Measurements from ENCODE around the gene SBSN.

Gene SBSN

DNA sequence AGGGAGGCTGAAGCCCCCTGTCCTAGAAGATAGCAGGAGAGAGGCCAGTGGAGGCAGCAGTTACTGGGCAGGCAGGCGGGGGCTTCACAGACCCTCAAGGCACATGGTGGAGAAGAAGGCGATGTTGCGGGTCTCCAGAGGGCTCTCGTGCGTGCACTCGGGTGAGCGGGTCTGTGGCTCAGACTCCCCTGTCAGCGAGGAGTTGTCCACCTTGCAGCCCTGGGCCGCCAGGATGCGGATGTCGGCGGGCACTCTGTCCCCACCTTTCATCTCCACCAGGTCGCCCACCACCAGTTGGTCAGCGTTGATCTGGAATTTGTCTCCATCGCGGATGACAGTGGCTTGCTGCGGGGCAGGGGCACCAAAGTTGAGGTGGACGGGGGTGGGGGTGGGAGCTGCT is 32.2 kb upstream of the SBSN start:
- Histone ChIP-seq H3K27ac (ENCODE audit: low read depth, low read length) (no peak overlapping the region), H3K27me3 (ENCODE audit: insufficient read depth, low read length) (peaks cover 27% of the 10 kb centered on the region), H3K9me3 (ENCODE audit: insufficient read depth, low read depth, low read length) (no peaks in the 10 kb centered on the region), H3K9ac (ENCODE audit: low read depth, low read length) (no peak overlapping the region), H3K4me3 (ENCODE audit: low read length) (no peak overlapping the region), H3K4me1 (ENCODE audit: insufficient read depth, low read length) (no peaks in the 10 kb centered on the region), H3K36me3 (ENCODE audit: insufficient read depth, low read length) (no peaks in the 10 kb centered on the region)
- 95% methylated on average over 18 of the region's 18 CpGs for WGBS

DNA sequence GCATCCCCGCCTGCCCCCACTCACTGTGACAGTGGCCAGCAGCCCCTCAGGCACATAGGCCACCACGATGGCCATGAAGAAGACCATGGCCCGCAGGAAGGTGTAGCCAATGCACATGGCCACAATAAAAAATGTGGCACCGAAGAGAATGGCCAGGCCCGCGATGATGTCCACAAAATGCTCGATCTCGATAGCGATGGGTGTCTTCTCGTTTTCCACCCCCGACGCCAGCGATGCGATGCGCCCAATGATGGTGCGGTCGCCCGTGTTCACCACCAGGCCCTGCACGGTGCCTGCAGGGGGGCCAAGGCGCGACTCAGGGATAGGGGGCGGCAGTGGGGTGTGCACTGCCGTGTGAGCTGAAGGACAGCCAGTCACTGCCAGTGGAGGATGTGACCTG is 31.7 kb upstream of the SBSN start:
- Histone ChIP-seq H3K36me3 (ENCODE audit: insufficient read depth, low read length) (no peaks in the 10 kb centered on the region), H3K27me3 (ENCODE audit: insufficient read depth, low read length) (peaks cover 27% of the 10 kb centered on the region)
- 94% methylated on average over 23 of the region's 23 CpGs for WGBS

DNA sequence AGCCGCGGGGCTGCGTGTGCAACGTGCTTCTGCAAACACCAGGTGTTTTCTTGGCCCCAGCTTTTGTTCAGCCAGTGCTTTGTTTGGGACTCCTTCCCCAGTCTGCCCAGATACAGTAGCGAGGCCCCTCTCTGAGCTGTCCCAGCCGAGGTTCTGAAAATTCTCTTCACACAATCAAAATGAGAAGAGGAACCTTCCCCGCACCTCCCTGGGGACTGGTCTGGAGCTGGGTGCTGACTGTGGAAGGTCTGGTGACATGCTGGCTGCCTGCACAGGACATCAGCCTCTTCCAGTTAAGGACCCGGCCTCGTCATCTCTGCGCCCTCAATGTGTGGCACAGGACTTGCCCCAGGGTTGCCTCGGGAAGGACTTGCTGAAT is 31.2 kb upstream of the SBSN start:
- H3K9ac ChIP-seq (ENCODE audit: low read depth, low read length), result no peak overlapping the region
- no peaks in the 10 kb centered on the region for H3K9me3 ChIP-seq (ENCODE audit: insufficient read depth, low read depth, low read length)
- peaks cover 27% of the 10 kb centered on the region for H3K27me3 ChIP-seq (ENCODE audit: insufficient read depth, low read length)
- H3K36me3 ChIP-seq (ENCODE audit: insufficient read depth, low read length), result no peaks in the 10 kb centered on the region
- no peak overlapping the region for H3K4me3 ChIP-seq (ENCODE audit: low read length)
- H3K4me1 ChIP-seq (ENCODE audit: insufficient read depth, low read length), result no peaks in the 10 kb centered on the region
- H3K27ac ChIP-seq (ENCODE audit: low read depth, low read length), result no peak overlapping the region
- WGBS, result 84% methylated on average over 11 of the region's 11 CpGs

More for the DNA sequence above, 31.7 kb upstream of the SBSN start:
- no peak overlapping the region for H3K27ac ChIP-seq (ENCODE audit: low read depth, low read length)
- no peaks in the 10 kb centered on the region for H3K4me1 ChIP-seq (ENCODE audit: insufficient read depth, low read length)
- H3K9ac ChIP-seq (ENCODE audit: low read depth, low read length), result no peak overlapping the region
- H3K4me3 ChIP-seq (ENCODE audit: low read length), result no peak overlapping the region
- no peaks in the 10 kb centered on the region for H3K9me3 ChIP-seq (ENCODE audit: insufficient read depth, low read depth, low read length)

DNA sequence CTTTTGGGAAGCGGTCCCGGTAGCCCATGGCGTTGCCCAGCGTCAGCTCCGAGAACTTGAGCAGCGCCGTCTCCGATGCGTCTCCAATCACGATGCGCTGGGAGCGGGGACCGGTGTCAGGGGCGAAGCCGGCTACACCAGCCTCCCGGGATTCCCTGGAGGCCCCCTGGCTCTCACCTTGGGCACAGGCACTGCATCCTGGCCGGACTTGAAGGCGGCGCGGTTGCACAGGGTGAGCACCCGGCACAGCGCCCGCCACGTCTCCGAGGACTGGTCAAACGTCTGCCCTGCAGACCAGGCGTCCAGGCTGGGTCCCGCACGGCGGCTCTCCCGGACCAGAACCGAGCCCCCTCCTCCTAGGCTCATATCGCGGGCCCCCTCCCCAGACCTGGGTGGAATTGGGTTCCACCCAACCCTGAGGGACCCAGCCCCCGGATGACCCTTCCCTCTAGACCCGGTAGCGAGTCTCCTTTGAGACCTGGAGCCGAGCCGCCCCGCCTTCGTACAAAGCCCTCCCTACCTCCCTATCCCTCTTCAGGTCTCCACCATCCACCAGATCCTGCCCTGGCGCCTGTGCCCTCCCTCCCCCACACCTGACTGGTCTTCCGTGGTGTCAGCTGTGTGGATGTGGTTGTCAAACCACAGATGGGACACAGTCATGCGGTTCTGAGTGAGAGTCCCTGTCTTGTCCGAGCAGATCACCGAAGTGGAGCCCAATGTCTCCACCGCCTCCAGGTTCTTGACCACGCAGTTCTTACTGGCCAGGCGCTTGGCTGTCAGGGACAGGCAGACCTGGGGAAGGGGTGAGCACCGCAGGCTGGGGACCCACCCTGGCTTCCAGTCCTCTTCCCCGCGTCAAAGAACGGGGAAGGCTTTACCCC is 30.5 kb upstream of the SBSN start:
- H3K27me3 ChIP-seq (ENCODE audit: insufficient read depth, low read length), result peaks cover 27% of the 10 kb centered on the region
- H3K9me3 ChIP-seq (ENCODE audit: insufficient read depth, low read depth, low read length), result no peaks in the 10 kb centered on the region
- WGBS, result 44% methylated on average over 53 of the region's 53 CpGs
- H3K36me3 ChIP-seq (ENCODE audit: insufficient read depth, low read length), result no peaks in the 10 kb centered on the region
- no peak overlapping the region for H3K9ac ChIP-seq (ENCODE audit: low read depth, low read length)
- H3K4me1 ChIP-seq (ENCODE audit: insufficient read depth, low read length), result no peaks in the 10 kb centered on the region
- no peak overlapping the region for H3K27ac ChIP-seq (ENCODE audit: low read depth, low read length)
- peak overlapping the region; percentile 60 for H3K4me3 ChIP-seq (ENCODE audit: low read length)

DNA sequence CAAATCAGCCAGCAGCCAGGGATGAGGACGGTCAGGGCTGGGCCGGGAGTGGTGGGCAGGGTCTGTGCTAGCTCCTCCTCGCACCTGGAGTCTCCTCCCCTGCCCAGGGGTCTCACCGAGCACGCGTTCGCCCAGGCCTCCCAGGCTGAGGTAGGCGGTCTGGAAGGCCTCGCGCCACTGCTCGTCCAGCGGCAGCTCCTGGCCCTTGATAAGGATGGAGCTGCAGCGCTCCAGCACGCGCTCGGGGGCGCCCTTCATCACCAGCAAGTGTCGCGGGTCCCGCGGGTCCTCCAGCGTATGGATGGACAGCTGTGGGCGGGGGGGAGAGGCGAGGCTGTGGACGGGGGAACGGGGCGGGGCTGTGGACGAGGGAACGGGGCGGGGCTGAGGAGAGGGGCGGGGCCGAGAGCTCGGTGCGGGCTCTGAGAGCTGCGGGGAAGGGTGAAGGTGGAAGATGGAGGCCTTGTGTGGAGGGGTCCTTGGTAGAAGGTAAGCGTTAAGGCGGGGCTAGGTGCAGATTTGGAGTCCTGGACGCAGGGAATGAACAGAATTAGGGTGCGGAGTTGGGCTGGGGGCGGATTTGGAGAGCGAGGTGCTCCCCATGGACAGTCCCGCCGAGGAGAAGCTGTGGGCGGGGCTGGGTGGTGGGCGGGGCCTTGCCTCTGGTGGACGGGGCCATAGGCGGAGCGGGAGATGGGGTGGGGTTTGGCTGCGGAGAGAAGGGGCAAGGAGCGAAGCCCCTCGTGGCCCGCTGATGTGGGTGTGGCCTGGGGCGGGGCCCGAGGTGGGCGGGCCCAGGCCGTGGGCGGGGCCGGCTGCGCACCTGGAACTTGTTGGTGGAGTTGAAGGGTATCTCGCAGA is 29.7 kb upstream of the SBSN start:
- no peak overlapping the region for H3K9ac ChIP-seq (ENCODE audit: low read depth, low read length)
- peaks cover 27% of the 10 kb centered on the region for H3K27me3 ChIP-seq (ENCODE audit: insufficient read depth, low read length)
- H3K4me1 ChIP-seq (ENCODE audit: insufficient read depth, low read length), result no peaks in the 10 kb centered on the region
- no peak overlapping the region; the same call in 1 of the 2 replicates for H3K27ac ChIP-seq (ENCODE audit: low read depth, low read length)
- H3K4me3 ChIP-seq (ENCODE audit: low read length), result peak overlapping the region; percentile 60
- H3K36me3 ChIP-seq (ENCODE audit: insufficient read depth, low read length), result no peaks in the 10 kb centered on the region
- no peaks in the 10 kb centered on the region for H3K9me3 ChIP-seq (ENCODE audit: insufficient read depth, low read depth, low read length)
- 1% methylated on average over 60 of the region's 60 CpGs for WGBS

DNA sequence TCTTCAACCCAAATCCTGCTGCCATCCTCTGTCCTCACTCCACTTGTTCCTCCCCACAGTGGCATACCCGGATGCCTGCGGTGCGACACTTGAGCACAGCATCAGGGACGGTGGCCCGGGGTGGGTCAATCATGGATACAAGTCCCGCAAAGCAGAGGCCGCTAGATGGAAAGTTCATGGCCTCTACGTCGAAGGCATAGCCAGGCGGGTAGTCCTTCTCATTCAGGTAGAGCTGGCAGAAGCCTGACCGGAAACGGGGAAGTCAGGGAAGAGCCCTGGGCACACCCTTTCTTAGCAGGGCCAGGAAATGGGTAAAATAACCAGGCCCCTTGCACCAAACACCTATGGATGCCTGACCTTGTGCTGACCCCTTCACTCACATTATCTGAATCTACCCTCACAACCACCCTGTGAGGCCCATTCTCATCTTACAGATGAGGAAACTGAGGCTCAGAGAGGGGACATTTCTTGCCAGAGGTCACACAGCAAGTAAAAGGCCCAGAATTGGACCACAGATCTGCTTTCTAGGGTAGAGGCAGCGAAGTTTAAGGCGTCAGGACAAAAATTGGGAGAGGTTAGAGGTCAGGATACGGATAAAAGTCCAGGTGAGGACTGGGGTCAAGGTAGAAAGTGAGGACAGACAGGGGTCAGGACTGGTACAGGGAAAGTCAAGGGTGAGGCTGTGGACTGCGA is 28.9 kb upstream of the SBSN start:
- Histone ChIP-seq H3K4me1 (ENCODE audit: insufficient read depth, low read length) (no peaks in the 10 kb centered on the region), H3K36me3 (ENCODE audit: insufficient read depth, low read length) (no peaks in the 10 kb centered on the region), H3K4me3 (ENCODE audit: low read length) (peak overlapping the region; percentile 60), H3K27me3 (ENCODE audit: insufficient read depth, low read length) (peaks cover 27% of the 10 kb centered on the region), H3K9me3 (ENCODE audit: insufficient read depth, low read depth, low read length) (no peaks in the 10 kb centered on the region), H3K27ac (ENCODE audit: low read depth, low read length) (no peak overlapping the region), H3K9ac (ENCODE audit: low read depth, low read length) (no peak overlapping the region)
- 85% methylated on average over 16 of the region's 16 CpGs for WGBS

DNA sequence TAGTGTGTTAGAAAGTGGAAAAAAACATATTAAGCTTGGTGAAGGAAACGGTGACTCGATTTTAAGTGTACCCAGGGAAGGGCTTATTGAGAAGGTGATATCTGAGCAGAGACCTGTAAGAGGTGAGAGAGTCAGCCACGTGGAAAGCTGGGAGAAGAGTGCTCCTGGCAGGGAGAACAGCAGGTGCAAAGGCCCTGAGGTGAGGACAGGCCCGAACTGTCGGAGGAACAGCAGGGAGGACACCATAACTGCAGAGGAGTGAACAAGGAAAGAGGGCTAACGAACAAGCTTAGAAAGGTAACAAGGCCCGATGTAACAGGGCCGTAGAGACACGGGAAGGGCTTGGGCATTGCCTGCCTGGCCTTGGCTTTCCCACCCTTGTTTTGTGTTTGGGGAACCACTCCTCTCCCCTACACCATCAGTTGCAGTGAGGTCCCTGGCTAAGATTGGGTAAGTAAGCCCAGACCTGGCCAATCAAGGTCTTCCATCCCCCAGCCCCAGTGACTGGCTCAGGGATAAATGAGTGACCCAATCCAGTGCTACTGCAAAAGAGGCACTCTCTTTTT is 28.0 kb upstream of the SBSN start:
- H3K9me3 ChIP-seq (ENCODE audit: insufficient read depth, low read depth, low read length), result no peaks in the 10 kb centered on the region
- WGBS, result 89% methylated on average over 9 of the region's 9 CpGs

DNA sequence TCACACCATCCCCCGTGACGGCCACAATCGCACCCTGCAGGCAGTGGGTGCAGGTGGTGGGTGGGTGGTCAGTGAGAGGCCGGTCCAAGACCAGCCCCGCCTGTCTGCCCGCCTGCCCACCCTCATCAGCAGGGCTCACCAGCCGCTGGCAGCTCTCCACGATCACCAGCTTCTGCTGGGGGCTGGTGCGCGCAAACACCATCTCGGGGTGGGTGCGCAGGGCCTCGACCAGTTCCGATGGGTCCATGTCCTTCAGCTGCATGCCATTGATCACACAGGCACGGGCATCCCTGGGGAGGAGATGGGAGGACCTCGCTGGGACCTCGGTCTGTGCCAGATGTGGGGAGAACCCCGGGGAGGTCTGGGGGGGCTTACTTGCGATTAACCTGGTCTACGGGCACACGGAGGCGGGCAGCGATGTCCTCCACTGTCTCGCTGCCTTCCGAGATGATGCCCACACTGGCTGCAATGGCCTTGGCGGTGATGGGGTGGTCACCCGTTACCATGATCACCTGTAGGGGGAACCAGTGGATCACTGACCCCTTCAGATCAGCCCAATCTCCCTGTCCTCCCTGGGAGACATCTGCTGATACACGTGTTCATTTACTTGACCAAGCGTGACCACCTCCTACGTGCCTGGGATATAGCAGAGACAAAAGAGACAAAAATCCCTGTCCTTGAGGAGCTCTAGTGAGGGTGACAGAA is 27.3 kb upstream of the SBSN start:
- peaks cover 5% of the 10 kb centered on the region; the same call in 1 of the 2 replicates for H3K36me3 ChIP-seq (ENCODE audit: insufficient read depth, low read length)
- 75% methylated on average over 30 of the region's 30 CpGs for WGBS
- no peak overlapping the region for H3K9ac ChIP-seq (ENCODE audit: low read depth, low read length)
- peaks cover 27% of the 10 kb centered on the region for H3K27me3 ChIP-seq (ENCODE audit: insufficient read depth, low read length)
- no peaks in the 10 kb centered on the region for H3K9me3 ChIP-seq (ENCODE audit: insufficient read depth, low read depth, low read length)
- no peaks in the 10 kb centered on the region for H3K4me1 ChIP-seq (ENCODE audit: insufficient read depth, low read length)
- H3K4me3 ChIP-seq (ENCODE audit: low read length), result no peak overlapping the region
- H3K27ac ChIP-seq (ENCODE audit: low read depth, low read length), result no peak overlapping the region

More for the DNA sequence above, 28.0 kb upstream of the SBSN start:
- no peak overlapping the region for H3K27ac ChIP-seq (ENCODE audit: low read depth, low read length)
- peaks cover 27% of the 10 kb centered on the region for H3K27me3 ChIP-seq (ENCODE audit: insufficient read depth, low read length)
- no peaks in the 10 kb centered on the region for H3K4me1 ChIP-seq (ENCODE audit: insufficient read depth, low read length)
- no peaks in the 10 kb centered on the region for H3K36me3 ChIP-seq (ENCODE audit: insufficient read depth, low read length)
- H3K4me3 ChIP-seq (ENCODE audit: low read length), result no peak overlapping the region
- H3K9ac ChIP-seq (ENCODE audit: low read depth, low read length), result no peak overlapping the region

DNA sequence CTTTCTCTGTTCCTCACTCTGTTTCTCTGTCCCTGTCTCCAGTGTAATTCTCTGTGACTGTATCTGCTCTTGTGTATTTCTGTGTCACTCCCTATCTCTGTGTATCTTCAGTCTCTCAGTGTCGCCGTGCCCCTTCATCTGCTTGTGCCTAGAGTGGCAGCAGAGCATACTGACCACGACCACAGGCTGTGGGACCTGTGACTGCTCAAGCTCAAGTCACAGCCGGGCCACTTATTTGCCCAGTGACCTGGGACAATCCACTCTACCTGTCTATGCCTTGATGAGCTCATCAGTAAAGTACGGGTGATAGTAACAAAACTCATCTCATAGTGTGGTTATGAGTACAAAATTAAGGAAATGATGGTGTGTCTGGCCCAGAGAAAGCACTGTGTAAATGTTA is 26.0 kb upstream of the SBSN start:
- peaks cover 16% of the 10 kb centered on the region for H3K27me3 ChIP-seq (ENCODE audit: insufficient read depth, low read length)
- H3K9me3 ChIP-seq (ENCODE audit: insufficient read depth, low read depth, low read length), result no peaks in the 10 kb centered on the region
- WGBS, result 81% methylated on average over 5 of the region's 5 CpGs
- peaks cover 11% of the 10 kb centered on the region; the same call in 1 of the 2 replicates for H3K36me3 ChIP-seq (ENCODE audit: insufficient read depth, low read length)
- no peak overlapping the region for H3K4me3 ChIP-seq (ENCODE audit: low read length)
- H3K4me1 ChIP-seq (ENCODE audit: insufficient read depth, low read length), result no peaks in the 10 kb centered on the region
- no peak overlapping the region for H3K27ac ChIP-seq (ENCODE audit: low read depth, low read length)
- no peak overlapping the region for H3K9ac ChIP-seq (ENCODE audit: low read depth, low read length)

DNA sequence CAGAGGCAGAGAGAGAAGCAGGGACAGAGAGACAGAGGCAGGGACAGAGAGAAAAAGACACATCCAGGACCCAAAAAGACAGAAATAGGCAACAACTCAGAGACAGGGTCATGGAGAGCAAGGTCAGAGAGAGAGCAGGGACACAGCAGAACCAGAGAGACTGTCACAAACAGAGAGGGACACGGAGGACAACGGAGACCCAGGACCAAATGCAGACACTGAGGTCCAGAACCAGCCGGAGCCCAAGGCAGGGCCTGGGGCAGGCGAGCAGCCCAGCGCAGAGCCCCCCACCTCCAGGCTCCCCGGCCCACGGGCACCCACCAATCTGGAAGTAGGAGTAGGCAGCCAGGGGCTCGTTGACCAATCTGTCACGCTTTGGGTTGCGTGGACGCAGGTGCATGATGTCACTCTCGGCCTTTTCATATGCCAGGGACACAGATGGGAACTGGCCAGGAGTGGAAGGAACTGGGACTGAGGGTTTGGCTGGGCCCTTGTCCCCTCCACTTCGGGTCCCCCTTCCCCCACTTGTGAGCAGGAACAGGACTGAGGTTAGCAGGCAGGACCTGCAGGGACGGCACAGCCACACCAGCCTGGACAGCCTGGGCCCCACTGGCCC is 25.4 kb upstream of the SBSN start:
- Histone ChIP-seq H3K4me3 (ENCODE audit: low read length) (no peak overlapping the region), H3K4me1 (ENCODE audit: insufficient read depth, low read length) (no peaks in the 10 kb centered on the region)
- WGBS, result 76% methylated on average over 14 of the region's 14 CpGs

More for the DNA sequence above, 25.4 kb upstream of the SBSN start:
- H3K9ac ChIP-seq (ENCODE audit: low read depth, low read length), result no peak overlapping the region
- H3K36me3 ChIP-seq (ENCODE audit: insufficient read depth, low read length), result peaks cover 11% of the 10 kb centered on the region; the same call in 1 of the 2 replicates
- H3K9me3 ChIP-seq (ENCODE audit: insufficient read depth, low read depth, low read length), result no peaks in the 10 kb centered on the region
- peaks cover 10% of the 10 kb centered on the region for H3K27me3 ChIP-seq (ENCODE audit: insufficient read depth, low read length)
- no peak overlapping the region for H3K27ac ChIP-seq (ENCODE audit: low read depth, low read length)
